ENCODE results near the gene SWAP70.
"Not testable (repeated sequence)": the region's sequence is repeated elsewhere in the genome, so short reads cannot be mapped to it uniquely, and the experiment has no call there.

The SWAP70 gene

DNA sequence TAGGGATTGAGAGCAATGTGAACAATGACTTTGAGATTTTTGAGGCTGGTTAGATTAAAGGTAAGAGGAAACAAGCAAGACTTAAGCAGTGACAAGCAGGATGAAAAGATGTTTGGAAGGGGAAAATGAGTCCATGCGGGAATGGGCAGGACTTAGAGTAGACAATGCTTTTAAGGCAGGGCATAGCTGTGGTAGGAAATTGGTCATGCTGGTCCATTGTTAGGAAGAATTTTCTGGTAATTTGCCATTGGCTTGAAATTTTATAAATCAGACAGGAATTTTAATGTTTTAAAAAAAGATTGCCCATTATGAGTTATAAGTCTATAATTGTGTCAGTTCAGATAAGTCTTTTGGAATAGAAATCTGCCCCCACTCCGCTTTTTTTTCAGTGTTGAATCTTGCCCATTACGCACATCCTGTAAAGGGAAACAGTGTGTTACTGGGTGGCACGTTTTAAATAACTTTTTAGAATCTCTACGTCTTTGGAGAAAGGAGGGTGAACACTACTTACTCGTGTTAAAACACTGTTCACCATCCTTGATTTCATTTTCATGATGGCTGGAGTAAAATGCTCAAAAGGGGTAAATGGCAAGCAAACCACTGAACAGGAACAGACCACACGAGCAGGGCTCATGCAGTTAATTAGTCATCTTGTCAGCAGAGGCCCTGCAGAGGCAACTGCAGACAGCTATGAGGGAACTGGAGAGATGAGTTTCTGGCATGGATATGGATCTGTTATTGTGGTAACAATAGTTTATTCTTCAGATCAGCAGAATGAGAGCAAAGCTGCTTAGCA, 25.0 kb downstream of the SWAP70 start:
- in situ Hi-C loops (cut with MboI; ENCODE audit: low sequenced_read_pairs), result no loop called here

DNA sequence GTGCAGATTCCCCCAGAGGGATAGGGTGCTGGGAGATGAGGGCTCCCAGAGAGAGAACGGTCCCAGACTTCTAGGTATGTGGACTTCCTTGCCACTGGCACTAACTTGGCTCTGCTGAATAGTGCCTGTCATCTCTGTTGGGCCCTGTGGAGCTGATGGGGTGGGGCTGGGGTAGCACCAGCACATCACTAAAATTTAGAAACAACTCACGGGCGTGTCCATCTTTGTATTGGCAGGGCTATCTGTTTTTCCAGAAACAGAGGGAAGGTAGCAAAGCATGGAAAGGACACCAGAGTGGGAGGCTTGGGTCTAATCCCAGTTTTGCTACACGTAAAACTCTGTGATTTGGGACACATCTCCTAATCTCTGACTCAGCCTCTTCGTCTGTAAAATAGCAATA, 25.8 kb downstream of the SWAP70 start:
- in situ Hi-C loops (cut with MboI; ENCODE audit: low sequenced_read_pairs), result no loop called here

- in situ Hi-C loops (cut with MboI; ENCODE audit: low sequenced_read_pairs), result no loop called here
These were observed 28.0 kb downstream of the SWAP70 start for GRCh38 chr11:9691865-9692264.

GRCh38 chr11:9692691-9693090, 28.8 kb downstream of the SWAP70 start:
- in situ Hi-C loops (cut with MboI; ENCODE audit: low sequenced_read_pairs), result no loop called here

DNA sequence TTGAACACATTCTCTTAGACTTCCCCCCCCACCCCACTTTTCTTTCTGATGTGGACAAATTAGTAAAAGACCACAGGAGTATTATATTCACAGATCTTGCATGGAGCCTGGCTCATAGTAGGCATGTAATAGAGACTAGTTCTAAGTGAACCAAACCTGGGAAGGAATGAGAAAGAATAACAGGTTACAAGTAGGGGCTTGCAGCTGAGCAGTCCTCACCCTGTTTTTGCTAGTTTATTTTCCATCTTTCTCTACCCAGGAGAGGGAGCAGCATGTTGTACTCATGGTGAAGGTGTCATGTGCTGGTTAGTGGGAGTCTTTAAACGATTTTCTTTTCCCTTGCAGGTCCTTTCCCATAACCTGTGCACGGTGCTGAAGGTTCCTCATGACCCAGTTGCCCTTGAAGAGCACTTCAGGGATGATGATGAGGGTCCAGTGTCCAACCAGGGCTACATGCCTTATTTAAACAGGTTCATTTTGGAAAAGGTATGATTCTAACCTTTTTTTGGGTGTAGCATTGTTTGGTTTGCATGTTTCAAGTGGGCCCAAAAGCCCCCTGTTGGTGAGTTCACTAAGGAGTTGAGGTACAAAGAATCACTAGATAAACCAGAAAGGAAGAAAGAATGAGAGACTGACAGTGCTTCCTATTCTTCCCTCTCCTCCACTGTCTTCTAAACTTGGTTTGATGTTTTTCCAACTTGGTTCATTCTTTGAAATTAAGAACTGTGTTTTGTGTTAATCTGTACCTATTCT, 30.1 kb downstream of the SWAP70 start:
- in situ Hi-C loops (cut with MboI; ENCODE audit: low sequenced_read_pairs), result no loop called here

- in situ Hi-C loops (cut with MboI; ENCODE audit: low sequenced_read_pairs), result not testable (repeated sequence)
These were observed 31.4 kb downstream of the SWAP70 start for GRCh38 chr11:9695228-9695627.

GRCh38 chr11:9697766-9698165, 33.9 kb downstream of the SWAP70 start:
- in situ Hi-C loops (cut with MboI; ENCODE audit: low sequenced_read_pairs), result no loop called here

- in situ Hi-C loops (cut with MboI; ENCODE audit: low sequenced_read_pairs), result no loop called here
These were observed 36.4 kb downstream of the SWAP70 start for GRCh38 chr11:9700105-9700801.

GRCh38 chr11:9701799-9702198, 37.9 kb downstream of the SWAP70 start:
- in situ Hi-C loops (cut with MboI; ENCODE audit: low sequenced_read_pairs), result no loop called here

DNA sequence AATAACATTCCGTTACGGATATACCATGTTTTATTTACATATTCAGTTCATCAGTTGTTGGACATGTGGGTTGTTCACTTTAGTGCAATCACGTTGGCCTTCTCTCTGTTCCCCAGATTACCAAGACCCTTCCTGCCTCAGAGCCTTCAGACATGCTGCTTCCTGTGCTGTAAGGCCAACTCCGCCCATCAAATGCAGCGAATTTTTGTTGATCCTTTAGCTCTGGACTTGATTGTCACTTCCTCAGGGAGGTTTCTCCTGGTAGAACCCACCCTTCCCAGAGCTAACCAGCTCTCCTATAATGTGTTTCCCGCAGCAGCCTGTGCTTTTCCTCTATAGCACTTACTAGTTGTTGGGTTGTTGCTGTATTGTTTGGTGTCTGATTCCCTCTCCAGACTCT, 39.4 kb downstream of the SWAP70 start:
- in situ Hi-C loops (cut with MboI; ENCODE audit: low sequenced_read_pairs), result no loop called here

DNA sequence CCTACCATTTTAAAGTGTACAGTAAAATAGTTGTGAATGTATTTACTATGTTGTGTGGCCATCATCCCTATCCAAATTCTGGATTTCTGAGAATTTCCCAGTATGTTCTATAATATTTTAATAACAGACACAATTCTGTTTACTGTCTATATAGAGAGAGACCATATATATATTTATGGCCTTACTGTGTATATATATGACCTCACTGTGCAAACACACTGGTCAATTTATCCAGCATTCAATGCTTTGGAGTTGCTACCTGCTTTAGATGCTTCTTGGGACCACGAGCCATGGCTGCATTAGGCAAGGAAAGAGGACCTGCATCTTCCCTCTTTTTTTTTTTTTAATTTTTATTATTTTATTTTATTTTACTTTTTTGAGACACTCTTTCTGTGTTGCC, 40.2 kb downstream of the SWAP70 start:
- in situ Hi-C loops (cut with MboI; ENCODE audit: low sequenced_read_pairs), result no loop called here

DNA sequence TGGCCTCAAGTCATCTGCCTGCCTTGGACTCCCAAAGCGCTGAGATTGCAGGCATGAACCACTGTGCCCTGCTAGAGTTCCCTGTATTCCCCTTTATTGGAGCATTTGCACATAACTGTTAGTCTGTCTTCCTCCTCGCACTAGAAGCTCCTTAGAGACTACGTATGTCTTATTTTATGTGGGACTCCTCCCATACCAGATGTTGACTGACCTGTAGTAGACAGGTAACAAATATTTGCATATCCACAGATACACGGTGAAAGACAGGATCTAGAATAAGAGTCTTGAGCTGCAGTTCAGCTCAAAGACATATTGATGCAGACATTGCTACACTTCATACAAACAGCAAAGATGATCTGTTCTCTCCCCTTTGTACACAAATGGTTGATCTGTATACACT, 40.7 kb downstream of the SWAP70 start:
- in situ Hi-C loops (cut with MboI; ENCODE audit: low sequenced_read_pairs), result no loop called here

GRCh38 chr11:9705361-9705760, 41.5 kb downstream of the SWAP70 start:
- in situ Hi-C loops (cut with MboI; ENCODE audit: low sequenced_read_pairs), result not testable (repeated sequence)

DNA sequence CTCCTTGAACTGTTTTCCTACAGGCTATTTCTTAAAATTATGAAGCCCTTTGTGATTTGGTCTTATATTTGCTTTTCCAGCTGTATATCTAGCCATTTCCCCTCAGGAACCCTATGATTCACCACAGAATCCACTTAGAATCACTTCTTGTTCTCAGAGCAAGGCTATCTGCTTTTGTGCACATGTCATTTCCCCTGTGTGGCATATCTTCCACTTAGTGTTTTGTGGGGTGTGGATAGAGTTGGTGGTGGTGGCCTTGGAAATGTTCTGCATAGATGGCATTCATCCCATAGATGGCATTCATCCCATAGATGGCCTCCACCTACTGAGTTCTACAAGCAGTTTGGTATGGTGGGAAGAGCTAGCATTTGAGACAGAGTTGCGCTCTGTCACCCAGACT, 44.7 kb downstream of the SWAP70 start:
- in situ Hi-C loops (cut with MboI; ENCODE audit: low sequenced_read_pairs), result no loop called here

- in situ Hi-C loops (cut with MboI; ENCODE audit: low sequenced_read_pairs), result no loop called here
These were observed 46.3 kb downstream of the SWAP70 start for GRCh38 chr11:9710223-9710622.

DNA sequence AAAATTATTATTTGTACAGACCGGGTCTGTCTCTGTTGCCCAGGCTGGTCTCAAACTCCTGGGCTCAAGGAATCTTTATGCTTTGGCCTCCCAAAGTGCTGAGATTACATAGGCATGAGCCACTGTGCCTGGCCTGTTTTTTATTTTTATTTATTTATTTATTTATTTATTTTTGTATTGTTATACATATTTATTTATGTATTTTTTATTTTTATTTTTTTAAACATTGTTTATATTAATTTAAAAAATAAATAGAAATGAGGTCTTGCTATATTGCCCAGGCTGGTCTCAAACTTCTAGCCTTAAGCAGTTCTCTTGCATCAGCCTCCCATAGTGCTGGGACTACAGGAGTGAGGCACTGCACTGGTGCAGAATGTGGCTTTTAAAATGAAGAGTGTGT, 47.0 kb downstream of the SWAP70 start:
- in situ Hi-C loops (cut with MboI; ENCODE audit: low sequenced_read_pairs), result no loop called here

GRCh38 chr11:9711454-9712307, 47.8 kb downstream of the SWAP70 start:
- in situ Hi-C loops (cut with MboI; ENCODE audit: low sequenced_read_pairs), result no loop called here

- in situ Hi-C loops (cut with MboI; ENCODE audit: low sequenced_read_pairs), result no loop called here
These were observed 50.5 kb downstream of the SWAP70 start for GRCh38 chr11:9714272-9714940.

GRCh38 chr11:9716275-9717039, 52.6 kb downstream of the SWAP70 start:
- in situ Hi-C loops (cut with MboI; ENCODE audit: low sequenced_read_pairs), result no loop called here

DNA sequence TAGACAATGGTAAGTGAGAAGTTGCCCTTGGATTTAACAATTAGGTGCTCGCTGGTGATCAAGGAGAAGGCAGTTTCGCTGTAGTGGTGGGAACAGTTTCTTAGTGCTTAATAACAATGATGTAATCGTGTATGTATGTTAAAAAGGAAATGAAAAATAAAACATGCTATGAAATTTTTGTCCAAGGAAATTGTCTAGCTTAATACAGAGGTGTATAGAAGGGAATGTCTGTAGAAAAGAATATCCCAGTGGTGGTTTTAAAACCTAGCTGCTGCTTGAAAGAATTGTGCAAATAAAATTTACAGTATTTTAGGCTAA, 53.1 kb downstream of the SWAP70 start:
- in situ Hi-C loops (cut with MboI; ENCODE audit: low sequenced_read_pairs), result no loop called here

All from HL-60/S4 (cell line).